ENCODE data around the gene CNTRL.

The CNTRL gene

DNA sequence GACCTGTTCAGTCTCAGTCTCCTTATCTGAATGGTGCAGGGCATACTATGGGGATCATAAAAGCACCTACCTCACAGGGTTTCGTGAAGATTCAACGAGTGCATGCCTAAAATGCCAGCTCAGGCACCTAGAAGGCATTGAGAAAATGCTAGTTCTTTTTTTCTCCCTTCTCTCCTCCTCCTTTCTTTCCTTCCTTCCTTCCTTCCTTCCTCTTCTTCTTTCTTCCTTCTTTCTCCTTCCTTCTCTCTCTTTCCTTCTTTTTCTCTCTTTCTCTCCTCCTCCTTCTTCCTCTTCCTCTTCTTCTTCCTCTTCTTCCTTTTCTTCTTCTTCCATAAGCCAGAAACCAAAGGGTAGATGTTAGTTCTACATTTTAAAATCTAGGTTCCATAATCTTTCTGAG, 139.2 kb downstream of the CNTRL start:
- TF ChIP-seq TAF1 (IDR thresholded peaks at IDR 0.05; ENCODE audit: borderline replicate concordance, insufficient read depth, low read length) (no peak), SIN3A (IDR thresholded peaks at IDR 0.05; ENCODE audit: borderline replicate concordance, insufficient read depth, low read length) (no peak), POLR2AphosphoS5 (IDR thresholded peaks at IDR 0.05; ENCODE audit: low read depth, low read length) (no peak), FOXP2 (optimal IDR thresholded peaks at IDR 0.05; ENCODE audit: borderline replicate concordance, extremely low read depth, extremely low read length, insufficient read depth) (no peak)
- TF ChIP-seq, protein P1, sequence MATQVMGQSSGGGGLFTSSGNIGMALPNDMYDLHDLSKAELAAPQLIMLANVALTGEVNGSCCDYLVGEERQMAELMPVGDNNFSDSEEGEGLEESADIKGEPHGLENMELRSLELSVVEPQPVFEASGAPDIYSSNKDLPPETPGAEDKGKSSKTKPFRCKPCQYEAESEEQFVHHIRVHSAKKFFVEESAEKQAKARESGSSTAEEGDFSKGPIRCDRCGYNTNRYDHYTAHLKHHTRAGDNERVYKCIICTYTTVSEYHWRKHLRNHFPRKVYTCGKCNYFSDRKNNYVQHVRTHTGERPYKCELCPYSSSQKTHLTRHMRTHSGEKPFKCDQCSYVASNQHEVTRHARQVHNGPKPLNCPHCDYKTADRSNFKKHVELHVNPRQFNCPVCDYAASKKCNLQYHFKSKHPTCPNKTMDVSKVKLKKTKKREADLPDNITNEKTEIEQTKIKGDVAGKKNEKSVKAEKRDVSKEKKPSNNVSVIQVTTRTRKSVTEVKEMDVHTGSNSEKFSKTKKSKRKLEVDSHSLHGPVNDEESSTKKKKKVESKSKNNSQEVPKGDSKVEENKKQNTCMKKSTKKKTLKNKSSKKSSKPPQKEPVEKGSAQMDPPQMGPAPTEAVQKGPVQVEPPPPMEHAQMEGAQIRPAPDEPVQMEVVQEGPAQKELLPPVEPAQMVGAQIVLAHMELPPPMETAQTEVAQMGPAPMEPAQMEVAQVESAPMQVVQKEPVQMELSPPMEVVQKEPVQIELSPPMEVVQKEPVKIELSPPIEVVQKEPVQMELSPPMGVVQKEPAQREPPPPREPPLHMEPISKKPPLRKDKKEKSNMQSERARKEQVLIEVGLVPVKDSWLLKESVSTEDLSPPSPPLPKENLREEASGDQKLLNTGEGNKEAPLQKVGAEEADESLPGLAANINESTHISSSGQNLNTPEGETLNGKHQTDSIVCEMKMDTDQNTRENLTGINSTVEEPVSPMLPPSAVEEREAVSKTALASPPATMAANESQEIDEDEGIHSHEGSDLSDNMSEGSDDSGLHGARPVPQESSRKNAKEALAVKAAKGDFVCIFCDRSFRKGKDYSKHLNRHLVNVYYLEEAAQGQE (IDR thresholded peaks at IDR 0.05; ENCODE audit: insufficient read depth in 1 of 2, low read depth in 2 of 2, low read length in 2 of 2) = no peak

DNA sequence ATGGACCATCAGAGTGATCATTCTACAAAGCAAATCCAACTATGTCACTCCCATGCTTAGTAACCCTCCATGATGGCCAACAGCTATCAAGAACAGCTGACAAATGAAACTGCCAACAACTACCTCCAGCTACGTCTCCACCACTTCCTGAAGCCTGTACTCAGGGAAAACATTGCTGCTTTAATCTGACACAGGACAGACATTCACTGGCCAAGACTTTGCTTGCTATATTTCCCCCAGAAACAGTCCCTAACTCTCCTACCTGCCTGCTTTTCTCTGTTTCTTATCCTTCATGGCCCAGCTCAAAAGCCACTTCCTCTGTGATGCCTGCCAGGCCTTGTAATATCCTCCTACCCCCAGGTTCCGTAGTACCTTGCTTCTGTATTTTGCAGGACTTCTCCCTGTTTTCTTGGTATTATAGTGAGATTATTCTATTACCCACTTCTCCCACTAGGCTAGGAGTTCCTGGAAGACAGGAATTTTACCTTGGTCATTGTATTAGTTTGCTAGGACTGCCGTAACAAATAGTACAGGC, 141.6 kb downstream of the CNTRL start:
- no peak for TF ChIP-seq SIN3A (IDR thresholded peaks at IDR 0.05; ENCODE audit: borderline replicate concordance, insufficient read depth, low read length)
- no peak for TF ChIP-seq POLR2AphosphoS5 (IDR thresholded peaks at IDR 0.05; ENCODE audit: low read depth, low read length)
- no peak for TF ChIP-seq TAF1 (IDR thresholded peaks at IDR 0.05; ENCODE audit: borderline replicate concordance, insufficient read depth, low read length)
- TF ChIP-seq, protein P1 (IDR thresholded peaks at IDR 0.05; ENCODE audit: insufficient read depth in 1 of 2, low read depth in 2 of 2, low read length in 2 of 2) = no peak
- no peak for TF ChIP-seq FOXP2 (optimal IDR thresholded peaks at IDR 0.05; ENCODE audit: borderline replicate concordance, extremely low read depth, extremely low read length, insufficient read depth)

DNA sequence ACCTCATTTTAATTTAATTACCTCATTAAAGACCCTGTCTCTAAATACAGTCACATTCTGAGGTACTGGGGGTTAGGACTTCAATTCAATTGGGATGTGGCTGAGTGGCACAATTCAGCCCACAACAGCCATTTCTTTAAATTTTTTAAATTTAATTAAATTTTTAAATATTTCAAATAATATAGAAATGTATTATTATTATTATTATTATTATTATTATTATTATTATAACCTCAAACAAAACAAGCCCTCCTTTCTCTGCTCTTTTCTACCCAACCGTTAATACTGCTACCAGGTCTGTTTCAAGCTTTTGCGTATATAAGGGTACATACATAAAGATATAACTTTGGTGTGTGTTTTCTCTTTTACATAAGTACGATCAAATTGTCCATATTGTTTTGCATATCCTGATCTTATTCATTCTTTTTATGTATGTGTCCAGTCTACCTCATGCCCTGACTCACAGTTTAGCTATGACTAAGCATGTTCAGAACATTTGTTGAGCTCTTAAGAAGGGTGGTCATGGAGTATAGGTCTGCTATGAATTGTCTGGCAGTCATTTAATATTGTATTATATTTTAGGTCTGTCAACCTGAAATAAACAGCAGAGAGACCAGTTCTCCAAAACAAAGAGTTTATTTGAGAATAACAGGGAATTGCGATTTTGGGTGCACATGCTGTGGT, 143.0 kb downstream of the CNTRL start:
- TF ChIP-seq SIN3A (IDR thresholded peaks at IDR 0.05; ENCODE audit: borderline replicate concordance, insufficient read depth, low read length) = no peak
- TF ChIP-seq POLR2AphosphoS5 (IDR thresholded peaks at IDR 0.05; ENCODE audit: low read depth, low read length) = no peak
- TF ChIP-seq TAF1 (IDR thresholded peaks at IDR 0.05; ENCODE audit: borderline replicate concordance, insufficient read depth, low read length) = no peak
- TF ChIP-seq FOXP2 (optimal IDR thresholded peaks at IDR 0.05; ENCODE audit: borderline replicate concordance, extremely low read depth, extremely low read length, insufficient read depth) = no peak
- TF ChIP-seq, protein P1 (IDR thresholded peaks at IDR 0.05; ENCODE audit: insufficient read depth in 1 of 2, low read depth in 2 of 2, low read length in 2 of 2) = no peak

GRCh38 chr9:121218357-121219027, 143.7 kb downstream of the CNTRL start:
- no peak for TF ChIP-seq TAF1 (IDR thresholded peaks at IDR 0.05; ENCODE audit: borderline replicate concordance, insufficient read depth, low read length)
- TF ChIP-seq FOXP2 (optimal IDR thresholded peaks at IDR 0.05; ENCODE audit: borderline replicate concordance, extremely low read depth, extremely low read length, insufficient read depth) = no peak
- no peak for TF ChIP-seq POLR2AphosphoS5 (IDR thresholded peaks at IDR 0.05; ENCODE audit: low read depth, low read length)
- TF ChIP-seq SIN3A (IDR thresholded peaks at IDR 0.05; ENCODE audit: borderline replicate concordance, insufficient read depth, low read length) = no peak
- TF ChIP-seq, protein P1 (IDR thresholded peaks at IDR 0.05; ENCODE audit: insufficient read depth in 1 of 2, low read depth in 2 of 2, low read length in 2 of 2) = no peak
